Spleen (tissue), 7 donors: ENCODE measurements around the gene S100A1.

ENCODE experiments used
- POLR2AphosphoS5 ChIP-seq, 3 donors: sonication (generic); formaldehyde crosslinking; IDR thresholded peaks; one replicate each; pipeline ENCODE4 v1.5.1; 2017; ENCODE audit warnings: antibody characterized with exemption in 3 of 3
- TF ChIP-seq, protein P1 (sequence below), 11 experiments: fragments of 200-600 bp in 7 of 11; fragments of 450-650 bp in 4 of 11; sonication (generic) in 4 of 11; IDR thresholded peaks in 8 of 11; conservative IDR thresholded peaks in 3 of 11; 1 replicate in 7 of 11; 2 replicates in 4 of 11; pipeline versions ENCODE4 v1.4.0 to v1.8.0; 2016 to 2021; ENCODE audit warnings: antibody characterized with exemption in 11 of 11, inconsistent platforms in 4 of 11, mild to moderate bottlenecking in 1 of 11
- donor health status: DM: no; HTN: no; CAD: no; lungs with moderate emphysema.
- donor health status: DM: no; HTN: no; CAD: no.
- donor health status: DM: no; HTN: no; CAD: no.

DNA sequence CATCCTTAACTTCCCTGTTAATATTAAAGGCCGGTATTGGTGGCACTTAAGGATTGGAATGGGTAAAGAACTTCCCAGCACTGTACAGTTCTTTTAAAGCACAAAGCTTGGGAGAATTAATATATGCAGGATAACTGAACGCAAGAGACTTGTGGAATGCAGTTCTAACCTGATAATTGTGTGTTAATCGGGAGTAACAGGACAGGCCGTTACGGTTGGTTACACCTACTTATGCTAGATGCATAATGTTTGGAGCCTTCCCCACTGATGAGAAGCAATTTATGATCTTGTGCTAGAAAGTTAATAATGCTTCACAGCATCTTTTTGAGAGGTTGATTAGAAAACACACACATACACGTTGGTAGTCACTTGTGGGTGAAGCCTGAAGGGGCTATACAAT, 12.6 kb downstream of the S100A1 start:
- TF ChIP-seq, protein P1, sequence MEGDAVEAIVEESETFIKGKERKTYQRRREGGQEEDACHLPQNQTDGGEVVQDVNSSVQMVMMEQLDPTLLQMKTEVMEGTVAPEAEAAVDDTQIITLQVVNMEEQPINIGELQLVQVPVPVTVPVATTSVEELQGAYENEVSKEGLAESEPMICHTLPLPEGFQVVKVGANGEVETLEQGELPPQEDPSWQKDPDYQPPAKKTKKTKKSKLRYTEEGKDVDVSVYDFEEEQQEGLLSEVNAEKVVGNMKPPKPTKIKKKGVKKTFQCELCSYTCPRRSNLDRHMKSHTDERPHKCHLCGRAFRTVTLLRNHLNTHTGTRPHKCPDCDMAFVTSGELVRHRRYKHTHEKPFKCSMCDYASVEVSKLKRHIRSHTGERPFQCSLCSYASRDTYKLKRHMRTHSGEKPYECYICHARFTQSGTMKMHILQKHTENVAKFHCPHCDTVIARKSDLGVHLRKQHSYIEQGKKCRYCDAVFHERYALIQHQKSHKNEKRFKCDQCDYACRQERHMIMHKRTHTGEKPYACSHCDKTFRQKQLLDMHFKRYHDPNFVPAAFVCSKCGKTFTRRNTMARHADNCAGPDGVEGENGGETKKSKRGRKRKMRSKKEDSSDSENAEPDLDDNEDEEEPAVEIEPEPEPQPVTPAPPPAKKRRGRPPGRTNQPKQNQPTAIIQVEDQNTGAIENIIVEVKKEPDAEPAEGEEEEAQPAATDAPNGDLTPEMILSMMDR (IDR thresholded peaks at IDR 0.05 in 8 of 11, conservative IDR thresholded peaks at IDR 0.05 in 3 of 11), result no peak
- TF ChIP-seq POLR2AphosphoS5 (IDR thresholded peaks at IDR 0.05), result no peak
